ENCODE data around the gene ORM2. TPM values are rescaled to one million over a fixed set of nuclear protein-coding genes. Genes with fewer than 3 reads are reported as not detected.

ORM2 gene
- total and polyA plus RNA-seq, 2 of the 13 experiments (the other 11 are each of a cell fraction or from before 2014, with no cell fraction given): 565 to 824 TPM

GRCh38 chr9:114364134-114365041 lies 34.7 kb downstream of the ORM2 start (continued):
- peak; percentile 53; the same call in 1 of the 2 replicates for TF ChIP-seq ARID5B (CRISPR knock-in tag; IDR thresholded peaks at IDR 0.05)

GRCh38 chr9:114365194-114365593 lies 35.5 kb downstream of the ORM2 start:
- in situ Hi-C loops (cut with HindIII; ENCODE audit: extremely low pct_ligation_motif_present, low pct_unique_long_range_greater_than_20kb): no loop called here
- H3K9ac ChIP-seq (ENCODE audit: insufficient read depth, low read depth, low read length): no peak overlapping the region
- DNase-seq (ENCODE audit: low spot score): no peak

More at GRCh38 chr9:114365194-114365593, 35.5 kb downstream of the ORM2 start:
- Histone ChIP-seq H4K20me1 (ENCODE audit: insufficient read depth, low read length) (no peaks in the 10 kb centered on the region), H3K27ac (ENCODE audit: extremely low read length, insufficient read depth, low read length) (no peak overlapping the region), H3K9me3 (ENCODE audit: low read length) (no peaks in the 10 kb centered on the region), H3K36me3 (replicated peaks in 1 of 2; ENCODE audit: control insufficient read depth in 1 of 2, insufficient read depth in 2 of 2, low read length in 2 of 2) (peaks cover 0 to 30% of the 10 kb centered on the region in 2 experiments; a peak in 3 of 5 replicates), H2AFZ (ENCODE audit: low read length) (no peak overlapping the region), H3K4me1 (ENCODE audit: insufficient read depth, low read length) (peaks cover 14% of the 10 kb centered on the region), H3K79me2 (ENCODE audit: insufficient read depth, low read length) (no peaks in the 10 kb centered on the region), H3K27me3 (ENCODE audit: control insufficient read depth in 1 of 2, insufficient read depth in 2 of 2, low read length in 2 of 2) (no peaks in the 10 kb centered on the region), H3K4me3 (replicated peaks in 1 of 3; ENCODE audit: insufficient read depth in 1 of 3, low read depth in 2 of 3, low read length in 3 of 3) (no peak overlapping the region), H3K4me2 (ENCODE audit: low read depth, low read length) (no peak overlapping the region)
- intact Hi-C loops (cut with micrococcal nuclease; ENCODE audit: unreplicated experiment): no loop called here
- CTCF ChIA-PET (ENCODE audit: low intra/inter-chr PET ratio, low total read pairs): no interaction called here
- POLR2A ChIA-PET: no interaction called here
- BruUV-seq (replicated peaks): no TSS peak
- TF ChIP-seq HNF1A (IDR thresholded peaks at IDR 0.05; ENCODE audit: low read depth) (no peak), HNF1A (CRISPR knock-in tag; IDR thresholded peaks at IDR 0.05; ENCODE audit: borderline replicate concordance) (no peak), RAD21 (CRISPR knock-in tag; IDR thresholded peaks at IDR 0.05) (no peak)
- no peak for ATAC-seq
- WGBS (ENCODE audit: low lambda C conversion rate): 91% methylated on average over 2 of the region's 2 CpGs
- no peak for FAIRE-seq

Measured in HepG2 (cell line).